Right lobe of liver (tissue), 4 donors: ENCODE results near the gene GPR160.

Source experiments
- POLR2A ChIP-seq: fragments of 450-650 bp; IDR thresholded peaks from one replicate; pipeline ENCODE4 v1.6.1; 2017; ENCODE audit warnings: antibody characterized with exemption, mild to moderate bottlenecking
- TF ChIP-seq, protein P1 (sequence below), 4 donors: fragments of 200-600 bp in 3 of 4; fragments of 450-650 bp in 1 of 4; IDR thresholded peaks; one replicate each; pipeline versions ENCODE4 v1.5.1 to v1.8.0; 2016 to 2022; ENCODE audit warnings: antibody characterized with exemption in 4 of 4, mild to moderate bottlenecking in 2 of 4
- donor health status: DM: no; HTN: no; CAD: no.
- donor health status: DM: no; HTN: no; CAD: no.
- donor health status: DM: no; HTN: yes; CAD: no.

DNA sequence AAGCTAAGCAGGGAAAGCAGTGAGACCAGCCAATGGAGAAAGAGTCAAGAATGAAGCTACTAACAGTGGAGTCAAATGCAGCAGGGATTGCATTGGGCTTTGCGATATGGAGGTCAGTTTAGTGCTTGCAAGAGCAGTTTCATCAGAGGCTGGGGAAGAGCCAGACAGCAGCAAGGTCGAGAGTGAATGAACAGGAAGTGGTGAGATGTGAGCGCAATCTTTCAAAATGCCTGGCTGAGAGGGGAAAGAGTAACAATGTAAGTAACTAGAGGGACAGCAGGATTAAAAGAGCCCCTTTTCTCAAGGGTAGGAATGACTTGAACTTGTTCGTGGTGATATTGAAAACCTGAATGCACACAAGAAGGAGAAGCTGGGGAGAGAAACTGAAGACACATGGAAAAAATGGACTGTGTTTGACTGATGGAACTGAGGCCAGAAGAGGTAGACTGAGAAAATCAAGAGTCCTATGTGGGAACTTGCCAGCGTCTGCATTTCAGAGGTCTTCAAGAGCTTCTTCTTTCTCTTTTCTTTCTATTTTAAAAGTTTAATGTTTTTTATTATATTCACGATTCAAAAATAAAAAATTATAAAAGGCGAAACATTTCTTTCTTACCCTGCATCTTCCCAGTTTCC, 30.6 kb upstream of the GPR160 start:
- TF ChIP-seq, protein P1, sequence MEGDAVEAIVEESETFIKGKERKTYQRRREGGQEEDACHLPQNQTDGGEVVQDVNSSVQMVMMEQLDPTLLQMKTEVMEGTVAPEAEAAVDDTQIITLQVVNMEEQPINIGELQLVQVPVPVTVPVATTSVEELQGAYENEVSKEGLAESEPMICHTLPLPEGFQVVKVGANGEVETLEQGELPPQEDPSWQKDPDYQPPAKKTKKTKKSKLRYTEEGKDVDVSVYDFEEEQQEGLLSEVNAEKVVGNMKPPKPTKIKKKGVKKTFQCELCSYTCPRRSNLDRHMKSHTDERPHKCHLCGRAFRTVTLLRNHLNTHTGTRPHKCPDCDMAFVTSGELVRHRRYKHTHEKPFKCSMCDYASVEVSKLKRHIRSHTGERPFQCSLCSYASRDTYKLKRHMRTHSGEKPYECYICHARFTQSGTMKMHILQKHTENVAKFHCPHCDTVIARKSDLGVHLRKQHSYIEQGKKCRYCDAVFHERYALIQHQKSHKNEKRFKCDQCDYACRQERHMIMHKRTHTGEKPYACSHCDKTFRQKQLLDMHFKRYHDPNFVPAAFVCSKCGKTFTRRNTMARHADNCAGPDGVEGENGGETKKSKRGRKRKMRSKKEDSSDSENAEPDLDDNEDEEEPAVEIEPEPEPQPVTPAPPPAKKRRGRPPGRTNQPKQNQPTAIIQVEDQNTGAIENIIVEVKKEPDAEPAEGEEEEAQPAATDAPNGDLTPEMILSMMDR (IDR thresholded peaks at IDR 0.05), result no peak
- no peak for TF ChIP-seq POLR2A
